ENCODE measurements around the gene CCDC112.

CCDC112 gene

DNA sequence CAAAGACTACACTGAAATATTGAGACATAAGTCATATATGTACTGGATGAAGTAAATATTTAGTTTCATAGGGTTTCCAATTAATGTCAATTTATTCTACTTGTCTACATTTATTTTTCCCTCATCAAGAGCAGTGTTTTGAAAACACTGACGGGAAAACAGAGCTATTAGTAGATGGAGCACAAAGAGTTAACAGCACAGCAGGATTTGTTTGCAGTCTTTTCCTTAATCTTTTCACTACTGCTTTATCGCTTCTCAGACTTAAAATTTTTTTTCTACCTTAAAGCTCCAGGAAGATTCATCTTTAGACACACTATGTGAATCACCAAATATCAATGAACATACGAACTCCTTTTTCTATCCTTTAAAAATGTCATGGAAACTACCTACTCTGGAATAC is 59.4 kb downstream of the CCDC112 start:
- H3K27me3 ChIP-seq (replicated peaks; ENCODE audit: control insufficient read depth, insufficient read depth, low read length): no peaks in the 10 kb centered on the region
- DNase-seq (ENCODE audit: extremely low read depth, insufficient read length): no peak
- no peaks in the 10 kb centered on the region; the same call in 1 of the 2 replicates for H3K36me3 ChIP-seq (ENCODE audit: control insufficient read depth, insufficient read depth, low read length)
- no peak overlapping the region for H3K4me3 ChIP-seq (replicated peaks; ENCODE audit: low read depth, low read length)
- TF ChIP-seq, protein P1, sequence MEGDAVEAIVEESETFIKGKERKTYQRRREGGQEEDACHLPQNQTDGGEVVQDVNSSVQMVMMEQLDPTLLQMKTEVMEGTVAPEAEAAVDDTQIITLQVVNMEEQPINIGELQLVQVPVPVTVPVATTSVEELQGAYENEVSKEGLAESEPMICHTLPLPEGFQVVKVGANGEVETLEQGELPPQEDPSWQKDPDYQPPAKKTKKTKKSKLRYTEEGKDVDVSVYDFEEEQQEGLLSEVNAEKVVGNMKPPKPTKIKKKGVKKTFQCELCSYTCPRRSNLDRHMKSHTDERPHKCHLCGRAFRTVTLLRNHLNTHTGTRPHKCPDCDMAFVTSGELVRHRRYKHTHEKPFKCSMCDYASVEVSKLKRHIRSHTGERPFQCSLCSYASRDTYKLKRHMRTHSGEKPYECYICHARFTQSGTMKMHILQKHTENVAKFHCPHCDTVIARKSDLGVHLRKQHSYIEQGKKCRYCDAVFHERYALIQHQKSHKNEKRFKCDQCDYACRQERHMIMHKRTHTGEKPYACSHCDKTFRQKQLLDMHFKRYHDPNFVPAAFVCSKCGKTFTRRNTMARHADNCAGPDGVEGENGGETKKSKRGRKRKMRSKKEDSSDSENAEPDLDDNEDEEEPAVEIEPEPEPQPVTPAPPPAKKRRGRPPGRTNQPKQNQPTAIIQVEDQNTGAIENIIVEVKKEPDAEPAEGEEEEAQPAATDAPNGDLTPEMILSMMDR (IDR thresholded peaks at IDR 0.05; ENCODE audit: insufficient read depth, low read length, poor library complexity, severe bottlenecking): no peak

DNA sequence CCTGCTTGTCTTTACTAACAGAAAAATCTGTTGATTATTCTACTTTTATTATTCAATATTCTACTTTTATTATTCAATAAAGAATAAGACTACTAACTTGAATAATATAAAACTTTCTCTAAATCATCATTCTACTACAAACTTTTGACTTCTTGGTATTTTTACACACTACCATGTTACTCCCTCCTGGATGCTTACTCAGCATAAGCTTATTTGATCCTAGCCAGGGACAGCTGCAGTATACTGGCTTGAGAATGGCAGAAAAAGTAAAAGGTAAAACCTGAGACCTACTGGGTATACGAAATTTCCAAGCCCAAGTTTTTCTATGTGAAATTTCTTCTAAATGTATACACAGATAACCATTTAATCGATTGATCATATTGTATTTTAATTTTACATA is 59.9 kb downstream of the CCDC112 start:
- TF ChIP-seq, protein P1 (IDR thresholded peaks at IDR 0.05; ENCODE audit: insufficient read depth, low read length, poor library complexity, severe bottlenecking): no peak
- Histone ChIP-seq H3K27me3 (replicated peaks; ENCODE audit: control insufficient read depth, insufficient read depth, low read length) (no peaks in the 10 kb centered on the region), H3K36me3 (ENCODE audit: control insufficient read depth, insufficient read depth, low read length) (no peaks in the 10 kb centered on the region; the same call in none of the 2 replicates), H3K4me3 (replicated peaks; ENCODE audit: low read depth, low read length) (no peak overlapping the region)
- DNase-seq (ENCODE audit: extremely low read depth, insufficient read length): no peak

DNA sequence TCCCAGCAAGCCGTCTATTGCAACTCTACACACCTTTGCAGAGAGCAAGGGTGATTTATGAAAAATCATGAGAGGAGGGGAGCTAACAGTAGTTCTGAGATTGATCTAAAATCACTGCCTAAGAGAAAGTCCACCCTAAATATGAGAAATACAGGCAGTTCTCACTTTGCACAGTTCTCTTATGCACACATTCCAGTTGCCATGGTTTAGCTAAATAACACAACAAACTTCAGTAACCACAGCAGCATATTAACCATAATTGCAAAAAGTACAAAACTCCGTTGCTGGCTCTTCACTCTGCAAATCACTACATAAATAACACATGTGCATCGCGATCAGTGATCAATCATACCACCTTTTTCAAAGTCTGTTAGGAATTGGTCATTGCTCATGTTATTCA is 64.9 kb downstream of the CCDC112 start:
- DNase-seq (ENCODE audit: extremely low read depth, insufficient read length): no peak
- H3K36me3 ChIP-seq (ENCODE audit: control insufficient read depth, insufficient read depth, low read length): peaks cover 3% of the 10 kb centered on the region
- no peak overlapping the region for H3K4me3 ChIP-seq (replicated peaks; ENCODE audit: low read depth, low read length)
- TF ChIP-seq, protein P1 (IDR thresholded peaks at IDR 0.05; ENCODE audit: insufficient read depth, low read length, poor library complexity, severe bottlenecking): no peak
- H3K27me3 ChIP-seq (replicated peaks; ENCODE audit: control insufficient read depth, insufficient read depth, low read length): no peaks in the 10 kb centered on the region

DNA sequence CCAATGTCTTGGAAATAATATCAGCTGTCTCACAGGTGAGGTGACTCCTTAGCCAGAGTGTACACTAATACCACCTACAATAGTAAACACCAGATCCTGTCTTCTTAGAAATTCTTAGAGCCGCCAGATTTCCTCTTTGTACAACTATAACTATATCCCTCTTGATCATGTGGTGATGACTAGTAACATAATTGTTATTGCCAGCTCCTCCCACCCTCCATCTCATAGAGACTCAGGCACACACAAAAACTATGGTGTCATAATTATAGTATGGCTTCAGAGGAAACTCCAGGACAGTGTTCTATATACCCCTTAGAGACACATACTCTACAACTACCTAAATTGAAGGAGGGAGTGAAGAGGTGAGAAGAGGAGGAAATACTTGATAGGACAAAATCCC is 66.8 kb downstream of the CCDC112 start:
- peaks cover 3% of the 10 kb centered on the region for H3K36me3 ChIP-seq (ENCODE audit: control insufficient read depth, insufficient read depth, low read length)

DNA sequence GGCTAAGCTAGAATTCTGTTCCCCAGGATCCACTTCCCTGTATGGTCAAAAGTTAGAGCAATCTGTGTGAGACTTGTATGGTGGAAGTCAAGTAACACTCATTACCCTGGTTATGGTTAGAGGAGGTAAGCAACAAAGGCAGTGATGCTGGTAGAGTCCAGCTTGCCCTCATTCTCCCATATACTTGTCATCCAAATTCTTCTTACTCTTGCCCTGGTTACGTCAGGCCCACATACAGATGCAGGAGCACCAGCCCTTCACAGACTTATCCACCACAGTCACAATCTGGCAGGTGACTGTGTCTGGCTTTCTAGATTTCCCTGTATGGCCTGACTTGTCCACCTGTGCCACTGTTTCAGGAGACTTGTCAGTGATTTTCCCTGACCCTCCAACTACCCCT is 69.2 kb downstream of the CCDC112 start:
- Histone ChIP-seq H3K36me3 (ENCODE audit: control insufficient read depth, insufficient read depth, low read length) (peaks cover 4% of the 10 kb centered on the region), H3K27me3 (replicated peaks; ENCODE audit: control insufficient read depth, insufficient read depth, low read length) (no peaks in the 10 kb centered on the region), H3K4me3 (replicated peaks; ENCODE audit: low read depth, low read length) (no peak overlapping the region)
- no peak for DNase-seq (ENCODE audit: extremely low read depth, insufficient read length)
- TF ChIP-seq, protein P1 (IDR thresholded peaks at IDR 0.05; ENCODE audit: insufficient read depth, low read length, poor library complexity, severe bottlenecking): no peak

More for the DNA sequence above, 66.8 kb downstream of the CCDC112 start:
- TF ChIP-seq, protein P1 (IDR thresholded peaks at IDR 0.05; ENCODE audit: insufficient read depth, low read length, poor library complexity, severe bottlenecking): no peak
- no peak overlapping the region for H3K4me3 ChIP-seq (replicated peaks; ENCODE audit: low read depth, low read length)
- no peak for DNase-seq (ENCODE audit: extremely low read depth, insufficient read length)
- no peaks in the 10 kb centered on the region for H3K27me3 ChIP-seq (replicated peaks; ENCODE audit: control insufficient read depth, insufficient read depth, low read length)
